Stimulated activated CD4-positive, alpha-beta T cell treated with anti-CD3 and anti-CD28 coated beads, Interleukin-4, amount 100 ng/mL, for 24 hours (primary cell): ENCODE results near the gene SLC50A1.
A peak's percentile ranks its signal among the peaks of the same experiment; 100 is the strongest.
"Not testable (repeated sequence)": the region's sequence is repeated elsewhere in the genome, so short reads cannot be mapped to it uniquely, and the experiment has no call there.

ENCODE experiments used
- DNase-seq: peaks from one replicate; pipeline ENCODE4 v3.0.0-alpha.2; 2020

Gene SLC50A1

GRCh38 chr1:155137154-155137949, 1.7 kb downstream of the SLC50A1 start:
- no peak for DNase-seq

- DNase-seq, result peak; percentile 90
Observed at GRCh38 chr1:155139895-155140629, 4.4 kb downstream of the SLC50A1 start, which contains the start of gene DPM3. DPM3 (minus strand) TSS chr1:155140531; CDS start chr1:155140240, 291 bp downstream.

GRCh38 chr1:155140630-155140953, 4.9 kb downstream of the SLC50A1 start:
- no peak for DNase-seq

- DNase-seq, result no peak
Observed at GRCh38 chr1:155141749-155142148, 6.1 kb downstream of the SLC50A1 start.

- DNase-seq, result no peak
Observed at GRCh38 chr1:155145491-155145890, 9.8 kb downstream of the SLC50A1 start.

GRCh38 chr1:155155996-155156643, 20.5 kb downstream of the SLC50A1 start:
- not testable (repeated sequence) for DNase-seq

GRCh38 chr1:155158991-155159390, 23.3 kb downstream of the SLC50A1 start:
- DNase-seq, result no peak

- no peak for DNase-seq
Observed at GRCh38 chr1:155160128-155160527, 24.5 kb downstream of the SLC50A1 start.

GRCh38 chr1:155162631-155163030, 27.0 kb downstream of the SLC50A1 start:
- DNase-seq, result not testable (repeated sequence)

- not testable (repeated sequence) for DNase-seq
Observed at GRCh38 chr1:155163785-155164184, 28.1 kb downstream of the SLC50A1 start.

- not testable (repeated sequence) for DNase-seq
Observed at GRCh38 chr1:155164625-155165024, 29.0 kb downstream of the SLC50A1 start.

- DNase-seq, result no peak
Observed at GRCh38 chr1:155166051-155166470, 30.4 kb downstream of the SLC50A1 start.

GRCh38 chr1:155166471-155167165, 31.0 kb downstream of the SLC50A1 start:
- DNase-seq, result no peak

- peak; percentile 88 for DNase-seq
Observed at GRCh38 chr1:155167166-155168104, 31.8 kb downstream of the SLC50A1 start.

- DNase-seq, result not testable (repeated sequence)
Observed at GRCh38 chr1:155168105-155168445, 32.4 kb downstream of the SLC50A1 start.

- no peak for DNase-seq
Observed at GRCh38 chr1:155168456-155169210, 33.0 kb downstream of the SLC50A1 start.

- DNase-seq, result no peak
Observed at GRCh38 chr1:155169541-155169940, 33.9 kb downstream of the SLC50A1 start.

GRCh38 chr1:155170101-155170785, 34.6 kb downstream of the SLC50A1 start:
- no peak for DNase-seq

- DNase-seq, result no peak
Observed at GRCh38 chr1:155170806-155171205, 35.2 kb downstream of the SLC50A1 start.
